ENCODE results near the gene KIF17. TPM values are rescaled to one million over a fixed set of nuclear protein-coding genes. Genes with fewer than 3 reads are reported as not detected.

The KIF17 gene
- total and polyA plus RNA-seq, 2 of the 4 experiments (the other 2 are of a cell fraction), result 4.5 to 5.7 TPM

- intact Hi-C loops (cut with micrococcal nuclease), result no loop called here
- POLR2A ChIA-PET (ENCODE audit: unreplicated experiment), result no interaction called here
- no peak overlapping the region for H3K9ac ChIP-seq (ENCODE audit: low read depth, low read length)
- H4K5ac ChIP-seq (ENCODE audit: low read depth, low read length), result no peak overlapping the region
- TF ChIP-seq MXI1 (IDR thresholded peaks at IDR 0.05; ENCODE audit: borderline replicate concordance, low read depth, low read length) (no peak), POLR2A (IDR thresholded peaks at IDR 0.05; ENCODE audit: low read depth, low read length) (no peak), MAZ (IDR thresholded peaks at IDR 0.05; ENCODE audit: borderline replicate concordance, low read depth, low read length) (no peak), RAD21 (IDR thresholded peaks at IDR 0.05; ENCODE audit: low read length) (no peak), MAFK (IDR thresholded peaks at IDR 0.05; ENCODE audit: low read depth, low read length) (no peak), USF2 (IDR thresholded peaks at IDR 0.05; ENCODE audit: low read depth, low read length) (no peak), CEBPB (IDR thresholded peaks at IDR 0.05; ENCODE audit: low read depth, low read length) (no peak), CTCF (conservative IDR thresholded peaks at IDR 0.05; ENCODE audit: low read depth, low read length) (no peak), SMC3 (IDR thresholded peaks at IDR 0.05; ENCODE audit: low read depth, low read length) (no peak)
- H4K20me1 ChIP-seq (ENCODE audit: insufficient read depth, low read length), result no peaks in the 10 kb centered on the region
- no peak overlapping the region for H3K27ac ChIP-seq (ENCODE audit: insufficient read depth, low read length)
- no peak overlapping the region for H2BK15ac ChIP-seq (ENCODE audit: low read depth, low read length)
- 75% methylated on average over 12 of the region's 29 CpGs; no CpG with 5 or more reads in 1 of the 2 experiments for WGBS, 2 experiments (ENCODE audit: extremely low coverage in 2 of 2, insufficient read length in 1 of 2)
- H3K36me3 ChIP-seq (ENCODE audit: control insufficient read depth, insufficient read depth, low read length), result no peaks in the 10 kb centered on the region
- DNase-seq (no peak), ATAC-seq (ENCODE audit: low read depth) (no peak)
- no peak overlapping the region for H2BK20ac ChIP-seq (ENCODE audit: low read depth, low read length)
- no peaks in the 10 kb centered on the region for H3K9me3 ChIP-seq (ENCODE audit: control insufficient read depth, insufficient read depth, low read length)
- no peak overlapping the region for H4K8ac ChIP-seq (ENCODE audit: low read depth in 2 of 2, low read length in 2 of 2)
- CTCF ChIA-PET, result no interaction called here
- H3K4me1 ChIP-seq (ENCODE audit: control insufficient read depth, insufficient read depth, low read length), result no peaks in the 10 kb centered on the region
- no peak overlapping the region for H3K23ac ChIP-seq (ENCODE audit: low read depth, low read length)
- peak overlapping the region; percentile 32 for H2AFZ ChIP-seq (replicated peaks; ENCODE audit: low read length, poor library complexity)
- no peak overlapping the region for H3K14ac ChIP-seq (replicated peaks; ENCODE audit: low read depth, low read length)
- no peak overlapping the region for H2BK5ac ChIP-seq (ENCODE audit: low read depth, low read length, poor library complexity, severe bottlenecking)
- H3K4me2 ChIP-seq (ENCODE audit: low read depth, low read length), result no peak overlapping the region
- no peak overlapping the region for H3K56ac ChIP-seq (ENCODE audit: extremely low read depth, insufficient read depth, low read length)
- in situ Hi-C loops (cut with MboI; ENCODE audit: low sequenced_read_pairs), result no loop called here
- no TSS peak for BruUV-seq (replicated peaks)
- H2AK5ac ChIP-seq (ENCODE audit: low read depth, low read length), result no peak overlapping the region; the same call in 1 of the 2 replicates
- no peak overlapping the region for H3K18ac ChIP-seq (ENCODE audit: low read depth, low read length)
- no peak overlapping the region for H2BK120ac ChIP-seq (ENCODE audit: low read depth, low read length)
- peaks cover 8% of the 10 kb centered on the region; the same call in 1 of the 2 replicates for H3K9me1 ChIP-seq (ENCODE audit: insufficient read depth, low read length)
- H2AK9ac ChIP-seq (replicated peaks; ENCODE audit: low read depth, low read length, poor library complexity), result no peak overlapping the region
- no peak overlapping the region for H3K4me3 ChIP-seq (ENCODE audit: insufficient read depth, low read depth, low read length)
- H3K27me3 ChIP-seq (ENCODE audit: control insufficient read depth, insufficient read depth, low read length), result no peaks in the 10 kb centered on the region
- no peak overlapping the region for H4K91ac ChIP-seq (ENCODE audit: insufficient read depth, low read depth, low read length)
- H3K79me1 ChIP-seq (ENCODE audit: low read depth in 1 of 2, low read length in 2 of 2), result no peaks in the 10 kb centered on the region
- dilution Hi-C loops (cut with HindIII; ENCODE audit: low sequenced_read_pairs, unreplicated experiment), result no loop called here
- no peak overlapping the region for H3K4ac ChIP-seq (ENCODE audit: low read depth, low read length)
These were observed 6.3 kb downstream of the KIF17 start for GRCh38 chr1:20711285-20712214.

All from IMR-90 (cell line).